Measurements from ENCODE around the gene CCNH.

The CCNH gene

GRCh38 chr5:87393331-87393730 lies 19.4 kb downstream of the CCNH start:
- TF ChIP-seq CTCF (conservative IDR thresholded peaks at IDR 0.05): no peak
- no peak for TF ChIP-seq ZFX (IDR thresholded peaks at IDR 0.05)
- no peak overlapping the region for H3K27ac ChIP-seq

GRCh38 chr5:87392801-87393200 lies 19.9 kb downstream of the CCNH start:
- TF ChIP-seq ZFX (IDR thresholded peaks at IDR 0.05) (no peak), CTCF (conservative IDR thresholded peaks at IDR 0.05) (no peak)
- H3K27ac ChIP-seq: no peak overlapping the region

GRCh38 chr5:87392170-87392569 lies 20.6 kb downstream of the CCNH start:
- H3K27ac ChIP-seq: no peak overlapping the region
- TF ChIP-seq CTCF (conservative IDR thresholded peaks at IDR 0.05) (no peak), ZFX (IDR thresholded peaks at IDR 0.05) (no peak)

GRCh38 chr5:87390576-87391199 lies 22.0 kb downstream of the CCNH start:
- H3K27ac ChIP-seq: no peak overlapping the region

GRCh38 chr5:87390075-87390474 lies 22.7 kb downstream of the CCNH start:
- no peak overlapping the region for H3K27ac ChIP-seq
- no peak for TF ChIP-seq CTCF (conservative IDR thresholded peaks at IDR 0.05)
- no peak for TF ChIP-seq ZFX (IDR thresholded peaks at IDR 0.05)

More at GRCh38 chr5:87390576-87391199, 22.0 kb downstream of the CCNH start:
- TF ChIP-seq CTCF (conservative IDR thresholded peaks at IDR 0.05) (no peak), ZFX (IDR thresholded peaks at IDR 0.05) (no peak)

GRCh38 chr5:87389296-87390034 lies 23.3 kb downstream of the CCNH start:
- H3K27ac ChIP-seq: no peak overlapping the region
- TF ChIP-seq ZFX (IDR thresholded peaks at IDR 0.05): no peak
- TF ChIP-seq CTCF (conservative IDR thresholded peaks at IDR 0.05): no peak

- H3K27ac ChIP-seq: no peak overlapping the region
- TF ChIP-seq CTCF (conservative IDR thresholded peaks at IDR 0.05) (no peak), ZFX (IDR thresholded peaks at IDR 0.05) (no peak)
Observed at GRCh38 chr5:87388129-87388528, 24.6 kb downstream of the CCNH start.
